A549 (cell line): Measurements from ENCODE around the gene CDCP1. TPM values are rescaled to one million over a fixed set of nuclear protein-coding genes. Genes with fewer than 3 reads are reported as not detected.
A peak's percentile ranks its signal among the peaks of the same experiment; 100 is the strongest.

Experiments used
- ATAC-seq, 2 experiments: fragments of 200-7000 bp in 1 of 2; fragments of >200 bp in 1 of 2; cut with Nextera tagmentation in 1 of 2; cut with Tn5 transposase in 1 of 2; 3 replicates each; pipeline versions ENCODE4 v1.8.0 to v1.9.1; 2018 to 2020; ENCODE audit warnings: mild to moderate bottlenecking in 1 of 2, moderate library complexity in 1 of 2
- CTCF ChIA-PET: fragments of 300-600 bp; sonication (Branson Sonifier 250); formaldehyde crosslinking; extraction: SDS; loops from one replicate; lab custom pipeline; 2021; ENCODE audit warnings: antibody characterized with exemption, inconsistent platforms; lab: Yijun Ruan, JAX
- POLR2A ChIA-PET: fragments of 350-600 bp; formaldehyde crosslinking; extraction: SDS; loops from one replicate; lab custom pipeline; 2021; ENCODE audit warnings: antibody characterized with exemption, inconsistent platforms; lab: Yijun Ruan, JAX
- DNase-seq, 2 experiments: peaks; one replicate each; pipeline versions ENCODE4 v3.0.0 to v3.0.0-alpha.2; 2011 to 2016; ENCODE audit warnings: low read depth in 1 of 2, low spot score in 1 of 2
- FAIRE-seq: peaks from 2 replicates; lab custom pipeline; 2011; peaks lifted over from hg19 to GRCh38; lab: Jason Lieb, UNC
- H3K27ac ChIP-seq, 2 experiments: fragments of >200 bp; sonication (Bioruptor Twin); formaldehyde crosslinking; 3 replicates each; pipeline ENCODE4 v1.5.1; 2016 to 2017
- H3K4me1 ChIP-seq: fragments of >200 bp; sonication (Bioruptor Twin); formaldehyde crosslinking; 3 replicates; pipeline ENCODE4 v1.6.1; 2016
- H3K4me2 ChIP-seq: fragments of >200 bp; sonication (Bioruptor Twin); formaldehyde crosslinking; 3 replicates; pipeline ENCODE4 v1.6.1; 2016
- H3K4me3 ChIP-seq: fragments of >200 bp; sonication (Bioruptor Twin); formaldehyde crosslinking; 3 replicates; pipeline ENCODE4 v1.5.1; 2016
- H3K9me3 ChIP-seq: fragments of >200 bp; sonication (Bioruptor Twin); formaldehyde crosslinking; 3 replicates; pipeline ENCODE4 v1.6.1; 2016
- EHMT2 ChIP-seq: fragments of 200-600 bp; sonication (generic); IDR thresholded peaks from 2 replicates; pipeline ENCODE4 v1.6.1; 2016; ENCODE audit warnings: antibody characterized with exemption, low read depth, mild to moderate bottlenecking, moderate library complexity
- EP300 ChIP-seq, 2 experiments: fragments of >200 bp; sonication (Bioruptor Twin); formaldehyde crosslinking; IDR thresholded peaks; 2 replicates in 1 of 2; 3 replicates in 1 of 2; pipeline ENCODE4 v1.6.1; 2016 to 2017
- ESRRA ChIP-seq: fragments of 150-350 bp; IDR thresholded peaks from 2 replicates; pipeline ENCODE4 v1.6.1; 2014; ENCODE audit warnings: mild to moderate bottlenecking, low read length, borderline replicate concordance
- JUNB ChIP-seq: fragments of >200 bp; sonication (Bioruptor Twin); formaldehyde crosslinking; IDR thresholded peaks from 2 replicates; pipeline ENCODE4 v1.6.1; 2016
- MAFK ChIP-seq: fragments of 450-650 bp; IDR thresholded peaks from 2 replicates; pipeline ENCODE4 v1.6.1; 2014; ENCODE audit not compliant: partially characterized antibody
- MAZ ChIP-seq: fragments of 150-350 bp; IDR thresholded peaks from 2 replicates; pipeline ENCODE4 v1.6.1; 2014; ENCODE audit warnings: antibody characterized with exemption, low read depth, low read length, borderline replicate concordance
- NR3C1 ChIP-seq: fragments of >200 bp; sonication (Bioruptor Twin); formaldehyde crosslinking; IDR thresholded peaks from 3 replicates; pipeline ENCODE4 v1.6.1; 2017
- POLR2A ChIP-seq: IDR thresholded peaks from 2 replicates; pipeline ENCODE4 v1.6.1; 2012; ENCODE audit warnings: mild to moderate bottlenecking, low read length
- POLR2AphosphoS2 ChIP-seq: conservative IDR thresholded peaks from 2 replicates; pipeline ENCODE4 v1.6.1; 2012; ENCODE audit warnings: low read length, improper control_type of control experiment, inconsistent platforms
- RAD21 ChIP-seq, 2 experiments: fragments of >200 bp in 1 of 2; sonication (Bioruptor Twin) in 1 of 2; formaldehyde crosslinking in 1 of 2; IDR thresholded peaks in 1 of 2; conservative IDR thresholded peaks in 1 of 2; 2 replicates in 1 of 2; 3 replicates in 1 of 2; pipeline ENCODE4 v1.6.1; 2012 to 2018; ENCODE audit warnings: inconsistent platforms in 1 of 2
- RCOR1 ChIP-seq: fragments of 150-350 bp; IDR thresholded peaks from 2 replicates; pipeline ENCODE4 v1.6.1; 2014; ENCODE audit warnings: antibody characterized with exemption, low read length, low read depth
- RNF2 ChIP-seq: fragments of 200-600 bp; sonication (generic); IDR thresholded peaks from 2 replicates; pipeline ENCODE4 v1.6.1; 2016; ENCODE audit warnings: low read depth, mild to moderate bottlenecking, antibody characterized with exemption, moderate library complexity, borderline replicate concordance
- SMC3 ChIP-seq: fragments of >200 bp; sonication (Bioruptor Twin); formaldehyde crosslinking; IDR thresholded peaks from 3 replicates; pipeline ENCODE4 v1.6.1; 2018; ENCODE audit warnings: inconsistent platforms
- TP53 ChIP-seq: fragments of 250-450 bp; sonication (Bioruptor Pico); IDR thresholded peaks from 2 replicates; pipeline ENCODE4 v1.5.0; 2021; ENCODE audit warnings: mild to moderate bottlenecking, moderate library complexity
- ZC3H11A ChIP-seq: fragments of 450-650 bp; IDR thresholded peaks from 2 replicates; pipeline ENCODE4 v1.6.1; 2014; ENCODE audit warnings: antibody characterized with exemption, mild to moderate bottlenecking
- WGBS: methylation state at CpG from one replicate; pipeline ENCODE4 v1.1.6; 2017; ENCODE audit errors: missing lambda C conversion rate; 5-methylcytosine and 5-hydroxymethylcytosine counted together
- polyA plus RNA-seq, 4 experiments: library from polyadenylated mRNA; depleted of rRNA in 3 of 4; stranded (reverse); fragments of >200 nt; fragmentation: RNase III in 1 of 4; extraction: RNeasy Plus Mini Kit Qiagen cat#74134 plus additional on column Dnase treatment in 1 of 4; gene quantifications; 2 replicates in 3 of 4; 3 replicates in 1 of 4; pipeline ENCODE4 v1.2.3, GENCODE V29; 2011 to 2017
- TF ChIP-seq, protein P1 (sequence below): fragments of 250-450 bp; sonication (Bioruptor Pico); IDR thresholded peaks from 2 replicates; pipeline ENCODE4 v1.5.0; 2021; ENCODE audit warnings: mild to moderate bottlenecking, moderate library complexity, borderline replicate concordance
- TF ChIP-seq, protein P2 (sequence below): fragments of >200 bp; sonication (Bioruptor Twin); formaldehyde crosslinking; IDR thresholded peaks from 3 replicates; pipeline ENCODE4 v1.5.1; 2016
- TF ChIP-seq, protein P3 (sequence below): IDR thresholded peaks from 2 replicates; pipeline ENCODE4 v1.6.1; 2012
- TF ChIP-seq, protein P4 (sequence below): IDR thresholded peaks from 2 replicates; pipeline ENCODE4 v1.6.1; 2012; ENCODE audit warnings: low read depth, borderline replicate concordance
- TF ChIP-seq, protein P5 (sequence below): fragments of >200 bp; sonication (Bioruptor Twin); formaldehyde crosslinking; IDR thresholded peaks from 3 replicates; pipeline ENCODE4 v1.6.1; 2016
- TF ChIP-seq, protein P6 (sequence below): IDR thresholded peaks from 2 replicates; pipeline ENCODE4 v1.6.1; 2012

CDCP1 gene
- polyA plus RNA-seq, 2 of the 4 experiments (the other 2 are of a cell fraction) = 3.0 to 9.9 TPM

DNA sequence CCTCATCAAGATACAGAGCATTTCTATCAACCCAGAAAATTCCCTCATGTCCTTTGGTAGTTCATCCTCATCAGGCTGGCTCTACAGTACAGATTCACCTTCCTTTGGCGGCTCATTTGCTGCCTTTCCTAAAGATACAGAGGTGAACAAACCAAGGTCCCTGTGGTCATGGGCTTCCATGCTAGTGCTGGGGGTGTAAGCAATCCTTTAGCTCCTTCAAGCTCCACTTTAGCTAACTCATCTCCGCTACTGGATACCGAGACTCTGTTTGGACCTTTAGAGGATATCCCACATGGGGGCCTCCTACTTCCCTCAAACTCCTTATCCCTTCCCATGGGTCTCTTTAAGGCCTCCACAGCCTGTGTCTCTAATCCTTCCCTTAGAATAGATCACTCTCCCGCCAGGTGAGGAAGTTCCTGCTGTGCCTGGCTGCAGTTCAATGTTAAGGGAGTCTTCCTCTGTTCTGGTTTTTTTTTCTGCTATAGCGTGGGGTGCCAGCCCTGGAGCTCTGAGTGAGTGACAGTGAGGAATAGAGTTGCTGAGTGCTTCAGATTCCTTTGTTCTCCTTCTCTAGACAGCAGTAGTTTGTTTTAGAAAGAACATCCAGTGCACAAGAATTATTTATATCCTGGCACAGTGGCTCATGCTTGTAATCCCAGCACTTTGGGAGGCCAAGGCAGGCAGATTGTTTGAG lies 89.4 kb downstream of the CDCP1 start (continued):
- TF ChIP-seq MAZ (no peak), NR3C1 (no peak)
- TF ChIP-seq, protein P1, sequence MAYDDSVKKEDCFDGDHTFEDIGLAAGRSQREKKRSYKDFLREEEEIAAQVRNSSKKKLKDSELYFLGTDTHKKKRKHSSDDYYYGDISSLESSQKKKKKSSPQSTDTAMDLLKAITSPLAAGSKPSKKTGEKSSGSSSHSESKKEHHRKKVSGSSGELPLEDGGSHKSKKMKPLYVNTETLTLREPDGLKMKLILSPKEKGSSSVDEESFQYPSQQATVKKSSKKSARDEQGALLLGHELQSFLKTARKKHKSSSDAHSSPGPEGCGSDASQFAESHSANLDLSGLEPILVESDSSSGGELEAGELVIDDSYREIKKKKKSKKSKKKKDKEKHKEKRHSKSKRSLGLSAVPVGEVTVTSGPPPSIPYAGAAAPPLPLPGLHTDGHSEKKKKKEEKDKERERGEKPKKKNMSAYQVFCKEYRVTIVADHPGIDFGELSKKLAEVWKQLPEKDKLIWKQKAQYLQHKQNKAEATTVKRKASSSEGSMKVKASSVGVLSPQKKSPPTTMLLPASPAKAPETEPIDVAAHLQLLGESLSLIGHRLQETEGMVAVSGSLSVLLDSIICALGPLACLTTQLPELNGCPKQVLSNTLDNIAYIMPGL (CRISPR knock-in tag) = no peak
- TF ChIP-seq, protein P2, sequence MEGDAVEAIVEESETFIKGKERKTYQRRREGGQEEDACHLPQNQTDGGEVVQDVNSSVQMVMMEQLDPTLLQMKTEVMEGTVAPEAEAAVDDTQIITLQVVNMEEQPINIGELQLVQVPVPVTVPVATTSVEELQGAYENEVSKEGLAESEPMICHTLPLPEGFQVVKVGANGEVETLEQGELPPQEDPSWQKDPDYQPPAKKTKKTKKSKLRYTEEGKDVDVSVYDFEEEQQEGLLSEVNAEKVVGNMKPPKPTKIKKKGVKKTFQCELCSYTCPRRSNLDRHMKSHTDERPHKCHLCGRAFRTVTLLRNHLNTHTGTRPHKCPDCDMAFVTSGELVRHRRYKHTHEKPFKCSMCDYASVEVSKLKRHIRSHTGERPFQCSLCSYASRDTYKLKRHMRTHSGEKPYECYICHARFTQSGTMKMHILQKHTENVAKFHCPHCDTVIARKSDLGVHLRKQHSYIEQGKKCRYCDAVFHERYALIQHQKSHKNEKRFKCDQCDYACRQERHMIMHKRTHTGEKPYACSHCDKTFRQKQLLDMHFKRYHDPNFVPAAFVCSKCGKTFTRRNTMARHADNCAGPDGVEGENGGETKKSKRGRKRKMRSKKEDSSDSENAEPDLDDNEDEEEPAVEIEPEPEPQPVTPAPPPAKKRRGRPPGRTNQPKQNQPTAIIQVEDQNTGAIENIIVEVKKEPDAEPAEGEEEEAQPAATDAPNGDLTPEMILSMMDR = no peak

DNA sequence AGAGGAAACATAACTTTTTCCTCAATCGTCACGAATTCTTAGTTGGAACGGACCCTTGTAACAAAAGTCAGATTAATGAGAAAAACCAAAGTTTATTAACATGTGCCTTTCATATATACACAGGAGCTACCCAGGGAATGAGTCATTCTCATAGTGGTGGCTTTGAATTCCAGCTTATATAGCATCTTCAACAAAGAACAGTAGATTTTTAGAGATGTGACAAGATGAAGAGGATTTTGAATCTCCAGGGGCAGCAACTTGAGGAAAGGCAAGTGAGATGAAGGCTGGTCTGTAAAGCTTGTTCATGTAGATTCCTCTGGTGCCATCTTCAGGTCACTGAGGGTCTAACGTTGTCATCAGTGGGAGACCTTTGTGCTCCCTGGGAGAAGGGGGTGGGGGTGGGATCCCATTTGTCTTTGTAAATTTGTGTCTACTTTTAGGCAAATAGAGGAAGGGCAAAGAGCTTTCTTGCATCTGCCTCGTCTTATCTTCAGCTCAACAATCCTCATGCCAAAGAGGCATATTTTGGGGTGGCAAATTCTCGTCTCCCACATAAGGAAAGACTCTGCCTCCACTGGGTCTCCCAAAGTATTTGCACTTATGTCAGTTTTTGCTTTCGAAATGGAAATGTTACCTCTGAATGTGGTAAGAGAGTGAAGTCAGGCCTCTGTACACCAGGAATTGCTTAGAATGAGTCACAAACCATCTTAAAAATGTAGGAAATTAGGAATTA lies 90.6 kb downstream of the CDCP1 start:
- peak overlapping the region; percentile 42 to 62; a peak in 5 of 6 replicates for H3K27ac ChIP-seq
- peak in 1 of 2 experiments; percentile 70; a peak in 3 of 6 replicates for ATAC-seq
- peak; percentile 23 to 49 for DNase-seq
- peak overlapping the region; percentile 50; the same call in 2 of the 3 replicates for H3K4me2 ChIP-seq
- 70% methylated on average over 7 of the region's 7 CpGs for WGBS
- no peak overlapping the region for H3K4me3 ChIP-seq
- H3K4me1 ChIP-seq = peaks cover 20% of the 10 kb centered on the region
- H3K9me3 ChIP-seq = no peaks in the 10 kb centered on the region
- ChIA-PET POLR2A (interaction anchor here (0.6 kb wide), 1 partner anchor 294 kb away, joined by 3 read pairs; the partner anchor contains the start of genes KIAA1143 and KIF15), CTCF (interaction anchor here (0.8 to 3.8 kb wide), 8 partner anchors 9 to 439 kb away, joined by 3 to 19 read pairs (median 4); no protein-coding TSS in a partner anchor)
- FAIRE-seq = no peak
- no peak for TF ChIP-seq ESRRA
- TF ChIP-seq, protein P3, sequence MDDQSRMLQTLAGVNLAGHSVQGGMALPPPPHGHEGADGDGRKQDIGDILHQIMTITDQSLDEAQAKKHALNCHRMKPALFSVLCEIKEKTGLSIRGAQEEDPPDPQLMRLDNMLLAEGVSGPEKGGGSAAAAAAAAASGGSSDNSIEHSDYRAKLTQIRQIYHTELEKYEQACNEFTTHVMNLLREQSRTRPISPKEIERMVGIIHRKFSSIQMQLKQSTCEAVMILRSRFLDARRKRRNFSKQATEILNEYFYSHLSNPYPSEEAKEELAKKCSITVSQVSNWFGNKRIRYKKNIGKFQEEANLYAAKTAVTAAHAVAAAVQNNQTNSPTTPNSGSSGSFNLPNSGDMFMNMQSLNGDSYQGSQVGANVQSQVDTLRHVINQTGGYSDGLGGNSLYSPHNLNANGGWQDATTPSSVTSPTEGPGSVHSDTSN = no peak
- no peak for TF ChIP-seq RCOR1
- no peak for TF ChIP-seq ZC3H11A
- no peak for TF ChIP-seq EP300 (IDR thresholded peaks at IDR 0.05)
- TF ChIP-seq, protein P4, sequence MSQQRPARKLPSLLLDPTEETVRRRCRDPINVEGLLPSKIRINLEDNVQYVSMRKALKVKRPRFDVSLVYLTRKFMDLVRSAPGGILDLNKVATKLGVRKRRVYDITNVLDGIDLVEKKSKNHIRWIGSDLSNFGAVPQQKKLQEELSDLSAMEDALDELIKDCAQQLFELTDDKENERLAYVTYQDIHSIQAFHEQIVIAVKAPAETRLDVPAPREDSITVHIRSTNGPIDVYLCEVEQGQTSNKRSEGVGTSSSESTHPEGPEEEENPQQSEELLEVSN = no peak
- TF ChIP-seq, protein P2 = peak; percentile 6; the same call in 1 of the 3 replicates
- no peak for TF ChIP-seq MAZ
- no peak for TF ChIP-seq RNF2
- no peak for TF ChIP-seq EHMT2
- TF ChIP-seq RAD21 (conservative IDR thresholded peaks at IDR 0.05 in 1 of 2, IDR thresholded peaks at IDR 0.05 in 1 of 2) = peak in 1 of 2 experiments; percentile 27; a peak in 1 of 5 replicates
- no peak for TF ChIP-seq MAFK
- no peak for TF ChIP-seq TP53 (CRISPR knock-in tag)
- no peak for TF ChIP-seq POLR2AphosphoS2
- no peak for TF ChIP-seq POLR2A
- TF ChIP-seq, protein P5, sequence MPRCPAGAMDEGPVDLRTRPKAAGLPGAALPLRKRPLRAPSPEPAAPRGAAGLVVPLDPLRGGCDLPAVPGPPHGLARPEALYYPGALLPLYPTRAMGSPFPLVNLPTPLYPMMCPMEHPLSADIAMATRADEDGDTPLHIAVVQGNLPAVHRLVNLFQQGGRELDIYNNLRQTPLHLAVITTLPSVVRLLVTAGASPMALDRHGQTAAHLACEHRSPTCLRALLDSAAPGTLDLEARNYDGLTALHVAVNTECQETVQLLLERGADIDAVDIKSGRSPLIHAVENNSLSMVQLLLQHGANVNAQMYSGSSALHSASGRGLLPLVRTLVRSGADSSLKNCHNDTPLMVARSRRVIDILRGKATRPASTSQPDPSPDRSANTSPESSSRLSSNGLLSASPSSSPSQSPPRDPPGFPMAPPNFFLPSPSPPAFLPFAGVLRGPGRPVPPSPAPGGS = no peak
- TF ChIP-seq, protein P1 (CRISPR knock-in tag) = no peak
- TF ChIP-seq, protein P6, sequence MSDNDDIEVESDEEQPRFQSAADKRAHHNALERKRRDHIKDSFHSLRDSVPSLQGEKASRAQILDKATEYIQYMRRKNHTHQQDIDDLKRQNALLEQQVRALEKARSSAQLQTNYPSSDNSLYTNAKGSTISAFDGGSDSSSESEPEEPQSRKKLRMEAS = no peak
- 0 out of 2 replicates have a peak, but pooled peaks have one; percentile 4 for TF ChIP-seq JUNB
- TF ChIP-seq SMC3 = no peak
